IMR-90 (cell line): ENCODE measurements around the gene DZIP1L. TPM values are rescaled to one million over a fixed set of nuclear protein-coding genes. Genes with fewer than 3 reads are reported as not detected.

ENCODE experiments used
- ATAC-seq: fragments of 200-7000 bp; cut with Tn5 transposase; 2 replicates; pipeline ENCODE4 v1.9.1; 2020; ENCODE audit warnings: low read depth, mild to moderate bottlenecking, moderate library complexity
- BruUV-seq: library from RNA; stranded (reverse); fragments of 400-500 nt; replicated peaks from 2 replicates; lab custom pipeline; 2021; lab: Mats Ljungman, UMichigan
- CTCF ChIA-PET: fragments of 300-600 bp; formaldehyde crosslinking; extraction: SDS; loops from one replicate; lab custom pipeline; 2021; ENCODE audit warnings: antibody characterized with exemption; lab: Yijun Ruan, JAX
- POLR2A ChIA-PET: fragments of 300-600 bp; sonication (Branson Sonifier 250); formaldehyde crosslinking; loops from one replicate; lab custom pipeline; 2022; ENCODE audit warnings: antibody characterized with exemption; ENCODE audit not compliant: unreplicated experiment; lab: Charles Lee
- DNase-seq: peaks from one replicate; pipeline ENCODE4 v3.0.0; 2013
- H2AFZ ChIP-seq: replicated peaks from 2 replicates; pipeline ENCODE3; 2013; ENCODE audit warnings: low read length, mild to moderate bottlenecking; ENCODE audit not compliant: poor library complexity
- H2AK5ac ChIP-seq: 2 replicates; pipeline ENCODE4 v1.6.1; 2013; ENCODE audit warnings: low read depth, low read length, inconsistent platforms
- H2AK9ac ChIP-seq: replicated peaks from 2 replicates; pipeline ENCODE3; 2013; ENCODE audit warnings: mild to moderate bottlenecking, low read depth, low read length, moderate library complexity; ENCODE audit not compliant: poor library complexity
- H2BK120ac ChIP-seq: 2 replicates; pipeline ENCODE4 v1.6.1; 2013; ENCODE audit warnings: low read depth, low read length, inconsistent platforms
- H2BK15ac ChIP-seq: 3 replicates; pipeline ENCODE4 v1.6.1; 2013; ENCODE audit warnings: low read depth, low read length, inconsistent platforms
- H2BK20ac ChIP-seq: 2 replicates; pipeline ENCODE4 v1.6.1; 2013; ENCODE audit warnings: low read depth, mild to moderate bottlenecking, inconsistent platforms, low read length, moderate library complexity
- H2BK5ac ChIP-seq: 2 replicates; pipeline ENCODE4 v1.6.1; 2013; ENCODE audit warnings: mild to moderate bottlenecking, low read depth, low read length, inconsistent platforms; ENCODE audit not compliant: poor library complexity, severe bottlenecking
- H3K14ac ChIP-seq: replicated peaks from 2 replicates; pipeline ENCODE4 v1.6.1; 2013; ENCODE audit warnings: low read depth, low read length, inconsistent platforms
- H3K18ac ChIP-seq: 2 replicates; pipeline ENCODE4 v1.6.1; 2013; ENCODE audit warnings: low read depth, low read length, control low read depth
- H3K23ac ChIP-seq: 2 replicates; pipeline ENCODE4 v1.6.1; 2013; ENCODE audit warnings: low read depth, low read length, inconsistent platforms
- H3K27ac ChIP-seq: 2 replicates; pipeline ENCODE4 v1.5.1; 2013; ENCODE audit warnings: mild to moderate bottlenecking, control low read depth, low read length; ENCODE audit not compliant: insufficient read depth
- H3K27me3 ChIP-seq: 2 replicates; pipeline ENCODE4 v1.6.1; 2013; ENCODE audit warnings: low read length; ENCODE audit not compliant: control insufficient read depth, insufficient read depth
- H3K36me3 ChIP-seq: 2 replicates; pipeline ENCODE4 v1.6.1; 2013; ENCODE audit warnings: low read length, mixed read lengths; ENCODE audit not compliant: control insufficient read depth, insufficient read depth
- H3K4ac ChIP-seq: 2 replicates; pipeline ENCODE4 v1.6.1; 2013; ENCODE audit warnings: low read depth, low read length, inconsistent platforms
- H3K4me1 ChIP-seq: 2 replicates; pipeline ENCODE4 v1.6.1; 2013; ENCODE audit warnings: low read length, mixed read lengths; ENCODE audit not compliant: control insufficient read depth, insufficient read depth
- H3K4me2 ChIP-seq: 2 replicates; pipeline ENCODE4 v1.6.1; 2013; ENCODE audit warnings: low read depth, mild to moderate bottlenecking, control low read depth, low read length, moderate library complexity
- H3K4me3 ChIP-seq: 2 replicates; pipeline ENCODE4 v1.5.1; 2013; ENCODE audit warnings: low read depth, mild to moderate bottlenecking, control low read depth, low read length, moderate library complexity; ENCODE audit not compliant: insufficient read depth
- H3K56ac ChIP-seq: 2 replicates; pipeline ENCODE4 v1.6.1; 2013; ENCODE audit warnings: low read length, inconsistent platforms; ENCODE audit not compliant: insufficient read depth; ENCODE audit errors: extremely low read depth
- H3K79me1 ChIP-seq, 2 experiments: 2 replicates each; pipeline ENCODE4 v1.6.1; 2013; ENCODE audit warnings: low read length in 2 of 2, inconsistent platforms in 1 of 2, low read depth in 1 of 2
- H3K9ac ChIP-seq: 2 replicates; pipeline ENCODE4 v1.6.1; 2013; ENCODE audit warnings: low read depth, low read length, control low read depth
- H3K9me1 ChIP-seq: 2 replicates; pipeline ENCODE4 v1.6.1; 2013; ENCODE audit warnings: low read length, inconsistent platforms; ENCODE audit not compliant: insufficient read depth
- H3K9me3 ChIP-seq: 2 replicates; pipeline ENCODE4 v1.6.1; 2013; ENCODE audit warnings: low read length; ENCODE audit not compliant: control insufficient read depth, insufficient read depth
- H4K20me1 ChIP-seq: 2 replicates; pipeline ENCODE4 v1.6.1; 2013; ENCODE audit warnings: low read length, inconsistent platforms; ENCODE audit not compliant: insufficient read depth
- H4K5ac ChIP-seq: 2 replicates; pipeline ENCODE4 v1.6.1; 2013; ENCODE audit warnings: mild to moderate bottlenecking, low read depth, low read length, control low read depth
- H4K8ac ChIP-seq, 2 experiments: 2 replicates each; pipeline ENCODE4 v1.6.1; 2013; ENCODE audit warnings: low read depth in 2 of 2, low read length in 2 of 2, control low read depth in 1 of 2, inconsistent platforms in 1 of 2
- H4K91ac ChIP-seq: 2 replicates; pipeline ENCODE4 v1.6.1; 2013; ENCODE audit warnings: low read depth, low read length, inconsistent platforms; ENCODE audit not compliant: insufficient read depth
- BHLHE40 ChIP-seq: fragments of 150-350 bp; IDR thresholded peaks from 2 replicates; pipeline ENCODE4 v1.6.1; 2016; ENCODE audit warnings: mild to moderate bottlenecking, low read depth, low read length
- CEBPB ChIP-seq: IDR thresholded peaks from 2 replicates; pipeline ENCODE4 v1.6.1; 2012; ENCODE audit warnings: low read depth, low read length, improper control_type of control experiment
- FOS ChIP-seq: fragments of 150-350 bp; IDR thresholded peaks from 2 replicates; pipeline ENCODE4 v1.6.1; 2016; ENCODE audit warnings: low read depth, low read length
- MAFK ChIP-seq: IDR thresholded peaks from 2 replicates; pipeline ENCODE4 v1.6.1; 2012; ENCODE audit warnings: low read depth, low read length, improper control_type of control experiment
- MAZ ChIP-seq: IDR thresholded peaks from 2 replicates; pipeline ENCODE4 v1.6.1; 2012; ENCODE audit warnings: low read depth, mild to moderate bottlenecking, low read length, improper control_type of control experiment, moderate library complexity, borderline replicate concordance
- MXI1 ChIP-seq: IDR thresholded peaks from 2 replicates; pipeline ENCODE4 v1.6.1; 2012; ENCODE audit warnings: low read depth, mild to moderate bottlenecking, low read length, moderate library complexity, borderline replicate concordance
- NFE2L2 ChIP-seq: fragments of 150-350 bp; IDR thresholded peaks from 2 replicates; pipeline ENCODE4 v1.6.1; 2016; ENCODE audit warnings: low read depth, mild to moderate bottlenecking, low read length
- RCOR1 ChIP-seq: IDR thresholded peaks from 2 replicates; pipeline ENCODE4 v1.6.1; 2012; ENCODE audit warnings: mild to moderate bottlenecking, low read length, improper control_type of control experiment; ENCODE audit not compliant: insufficient replicate concordance
- RFX5 ChIP-seq: IDR thresholded peaks from 2 replicates; pipeline ENCODE4 v1.8.0; 2012; ENCODE audit warnings: low read depth, mild to moderate bottlenecking, low read length, moderate library complexity
- SMC3 ChIP-seq: fragments of 150-350 bp; IDR thresholded peaks from 2 replicates; pipeline ENCODE4 v1.6.1; 2016; ENCODE audit warnings: low read depth, mild to moderate bottlenecking, antibody characterized with exemption, low read length, moderate library complexity
- WGBS, 2 experiments: methylation state at CpG; one replicate each; pipeline versions ENCODE4 v1.1.5 to v1.1.7; 2013; ENCODE audit warnings: missing lambda C conversion rate in 2 of 2; ENCODE audit not compliant: insufficient read length in 1 of 2; ENCODE audit errors: extremely low coverage in 2 of 2; 5-methylcytosine and 5-hydroxymethylcytosine counted together
- dilution Hi-C: fragments of 300-500 bp; cut with HindIII; formaldehyde crosslinking; loops from one replicate; pipeline ENCODE4 v1.14.3; 2018; ENCODE audit warnings: low sequenced_read_pairs; ENCODE audit not compliant: unreplicated experiment
- in situ Hi-C: fragments of 300-500 bp; cut with MboI; formaldehyde crosslinking; loops from 3 replicates; pipeline ENCODE4 v1.14.3; 2019; ENCODE audit warnings: low sequenced_read_pairs, inconsistent platforms, mixed read lengths
- intact Hi-C: fragments of 100-400 bp; cut with micrococcal nuclease; formaldehyde crosslinking; loops from 2 replicates; pipeline ENCODE4 v1.10.0; 2022
- polyA plus RNA-seq, 3 experiments: library from polyadenylated mRNA; depleted of rRNA; stranded (reverse); fragments of >200 nt; gene quantifications; 2 replicates each; pipeline ENCODE4 v1.2.3, GENCODE V29; 2012; ENCODE audit warnings: low replicate concordance in 1 of 3
- total RNA-seq: library from RNA; depleted of rRNA; stranded (reverse); fragments of >200 nt; gene quantifications from 2 replicates; pipeline ENCODE4 v1.2.3, GENCODE V29; 2012
- TF ChIP-seq, protein P1 (sequence below): fragments of 150-350 bp; IDR thresholded peaks from 2 replicates; pipeline ENCODE4 v1.6.1; 2016; ENCODE audit warnings: low read depth, mild to moderate bottlenecking, low read length, moderate library complexity, borderline replicate concordance
- TF ChIP-seq, protein P2 (sequence below): fragments of 150-350 bp; IDR thresholded peaks from 2 replicates; pipeline ENCODE4 v1.6.1; 2017; ENCODE audit warnings: mild to moderate bottlenecking, antibody characterized with exemption, low read length, low read depth
- TF ChIP-seq, protein P3 (sequence below): conservative IDR thresholded peaks from 2 replicates; pipeline ENCODE4 v1.5.1; 2012; ENCODE audit warnings: mild to moderate bottlenecking, low read depth, low read length, improper control_type of control experiment

Gene DZIP1L
- total and polyA plus RNA-seq, 2 of the 4 experiments (the other 2 are of a cell fraction): 12.9 to 14.7 TPM

DNA sequence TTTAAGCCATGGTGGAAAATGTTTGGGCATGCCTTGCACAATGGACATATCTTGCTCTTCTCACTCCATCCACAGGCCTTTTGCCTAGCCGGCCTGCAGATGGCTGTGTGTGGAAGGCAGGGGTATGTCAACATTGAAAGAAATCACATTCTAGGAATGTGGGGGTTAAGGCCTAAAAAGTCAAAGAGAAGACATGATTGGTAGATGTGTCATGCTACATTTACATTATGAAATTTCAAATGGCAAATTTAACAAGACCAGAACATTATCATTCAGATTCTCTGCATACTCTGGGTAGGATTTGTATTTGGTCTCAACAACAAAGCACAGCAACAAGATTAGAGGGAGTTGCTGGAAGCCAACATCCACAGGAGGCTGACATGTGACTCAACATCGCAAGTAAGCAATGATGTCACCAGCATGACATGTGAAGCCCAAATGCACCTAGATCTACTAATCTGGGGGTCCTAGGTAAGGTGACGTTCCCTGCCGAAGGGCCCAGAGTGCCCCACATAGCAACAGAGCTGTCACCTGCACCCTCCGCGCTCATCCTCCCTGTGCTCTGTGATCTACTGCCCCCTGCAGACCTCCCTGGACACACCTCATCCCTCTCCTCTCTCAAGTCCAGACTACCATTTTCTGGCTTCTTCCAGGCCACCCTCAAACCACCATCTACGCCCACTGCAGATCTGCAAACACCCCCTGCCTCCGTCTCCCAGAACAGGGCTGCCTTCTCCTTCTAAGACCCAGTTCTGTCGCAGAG, 66.1 kb downstream of the DZIP1L start:
- H3K4ac ChIP-seq: peak overlapping the region; percentile 94
- H3K4me2 ChIP-seq: no peak overlapping the region
- peak overlapping the region in 1 of 2 experiments; percentile 74; a peak in 3 of 4 replicates for H4K8ac ChIP-seq
- peak overlapping the region; percentile 83 for H2AK9ac ChIP-seq
- ChIA-PET CTCF (interaction anchor here (0.8 kb wide), 1 partner anchor 10 kb away, joined by 3 read pairs; no protein-coding TSS in a partner anchor), POLR2A (no interaction called here)
- no peaks in the 10 kb centered on the region; the same call in 1 of the 2 replicates for H3K36me3 ChIP-seq
- peaks cover 10% of the 10 kb centered on the region for H3K9me1 ChIP-seq
- peak overlapping the region; percentile 88 for H2BK120ac ChIP-seq
- H3K14ac ChIP-seq: peak overlapping the region; percentile 87
- H4K91ac ChIP-seq: peak overlapping the region; percentile 86
- dilution Hi-C loops (no loop called here), intact Hi-C loops (loop anchor here (5.0 to 10.0 kb wide), 2 partner anchors 1015 to 1157 kb away; no protein-coding TSS in a partner anchor), in situ Hi-C loops (no loop called here)
- no peaks in the 10 kb centered on the region for H3K9me3 ChIP-seq
- H2AK5ac ChIP-seq: peak overlapping the region; percentile 94; the same call in 1 of the 2 replicates
- H2BK5ac ChIP-seq: peak overlapping the region; percentile 98
- peak; percentile 84 for ATAC-seq
- no peak overlapping the region for H3K4me3 ChIP-seq
- H3K23ac ChIP-seq: no peak overlapping the region
- 0 out of 4 replicates have a peak, but pooled peaks cover 0 to 7% of the 10 kb centered on the region in 2 experiments for H3K79me1 ChIP-seq
- H3K27ac ChIP-seq: peak overlapping the region; percentile 93
- peak overlapping the region; percentile 66 for H3K18ac ChIP-seq
- no peak overlapping the region for H2BK15ac ChIP-seq
- H3K4me1 ChIP-seq: peaks cover 11% of the 10 kb centered on the region
- no TSS peak for BruUV-seq
- peak; percentile 94 for DNase-seq
- 79% methylated on average over 3 of the region's 9 CpGs; no CpG with 5 or more reads in 1 of the 2 experiments for WGBS, 2 experiments
- H4K20me1 ChIP-seq: peaks cover 4% of the 10 kb centered on the region
- peak overlapping the region; percentile 82 for H2BK20ac ChIP-seq
- no peak overlapping the region for H3K56ac ChIP-seq
- H2AFZ ChIP-seq: peak overlapping the region; percentile 64
- no peak overlapping the region for H3K9ac ChIP-seq
- peak overlapping the region; percentile 35 for H4K5ac ChIP-seq
- no peaks in the 10 kb centered on the region for H3K27me3 ChIP-seq
- TF ChIP-seq RCOR1 (no peak), MAZ (no peak), RFX5 (peak; percentile 43; the same call in 1 of the 2 replicates), FOS (no peak), MXI1 (no peak), BHLHE40 (no peak), SMC3 (no peak), NFE2L2 (no peak), MAFK (no peak), CEBPB (peak; percentile 83)
- TF ChIP-seq, protein P1, sequence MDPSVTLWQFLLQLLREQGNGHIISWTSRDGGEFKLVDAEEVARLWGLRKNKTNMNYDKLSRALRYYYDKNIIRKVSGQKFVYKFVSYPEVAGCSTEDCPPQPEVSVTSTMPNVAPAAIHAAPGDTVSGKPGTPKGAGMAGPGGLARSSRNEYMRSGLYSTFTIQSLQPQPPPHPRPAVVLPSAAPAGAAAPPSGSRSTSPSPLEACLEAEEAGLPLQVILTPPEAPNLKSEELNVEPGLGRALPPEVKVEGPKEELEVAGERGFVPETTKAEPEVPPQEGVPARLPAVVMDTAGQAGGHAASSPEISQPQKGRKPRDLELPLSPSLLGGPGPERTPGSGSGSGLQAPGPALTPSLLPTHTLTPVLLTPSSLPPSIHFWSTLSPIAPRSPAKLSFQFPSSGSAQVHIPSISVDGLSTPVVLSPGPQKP: no peak
- TF ChIP-seq, protein P2, sequence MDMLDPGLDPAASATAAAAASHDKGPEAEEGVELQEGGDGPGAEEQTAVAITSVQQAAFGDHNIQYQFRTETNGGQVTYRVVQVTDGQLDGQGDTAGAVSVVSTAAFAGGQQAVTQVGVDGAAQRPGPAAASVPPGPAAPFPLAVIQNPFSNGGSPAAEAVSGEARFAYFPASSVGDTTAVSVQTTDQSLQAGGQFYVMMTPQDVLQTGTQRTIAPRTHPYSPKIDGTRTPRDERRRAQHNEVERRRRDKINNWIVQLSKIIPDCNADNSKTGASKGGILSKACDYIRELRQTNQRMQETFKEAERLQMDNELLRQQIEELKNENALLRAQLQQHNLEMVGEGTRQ: peak; percentile 69; the same call in 1 of the 2 replicates
- TF ChIP-seq, protein P3, sequence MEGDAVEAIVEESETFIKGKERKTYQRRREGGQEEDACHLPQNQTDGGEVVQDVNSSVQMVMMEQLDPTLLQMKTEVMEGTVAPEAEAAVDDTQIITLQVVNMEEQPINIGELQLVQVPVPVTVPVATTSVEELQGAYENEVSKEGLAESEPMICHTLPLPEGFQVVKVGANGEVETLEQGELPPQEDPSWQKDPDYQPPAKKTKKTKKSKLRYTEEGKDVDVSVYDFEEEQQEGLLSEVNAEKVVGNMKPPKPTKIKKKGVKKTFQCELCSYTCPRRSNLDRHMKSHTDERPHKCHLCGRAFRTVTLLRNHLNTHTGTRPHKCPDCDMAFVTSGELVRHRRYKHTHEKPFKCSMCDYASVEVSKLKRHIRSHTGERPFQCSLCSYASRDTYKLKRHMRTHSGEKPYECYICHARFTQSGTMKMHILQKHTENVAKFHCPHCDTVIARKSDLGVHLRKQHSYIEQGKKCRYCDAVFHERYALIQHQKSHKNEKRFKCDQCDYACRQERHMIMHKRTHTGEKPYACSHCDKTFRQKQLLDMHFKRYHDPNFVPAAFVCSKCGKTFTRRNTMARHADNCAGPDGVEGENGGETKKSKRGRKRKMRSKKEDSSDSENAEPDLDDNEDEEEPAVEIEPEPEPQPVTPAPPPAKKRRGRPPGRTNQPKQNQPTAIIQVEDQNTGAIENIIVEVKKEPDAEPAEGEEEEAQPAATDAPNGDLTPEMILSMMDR: peak; percentile 3; the same call in 1 of the 2 replicates
